Stimulated activated CD8-positive, alpha-beta memory T cell treated with anti-CD3 and anti-CD28 coated beads, Interleukin-4, amount 100 ng/mL, for 1 hour (primary cell): Measurements from ENCODE around the gene PLA2G15.
"Not testable (repeated sequence)": the region's sequence is repeated elsewhere in the genome, so short reads cannot be mapped to it uniquely, and the experiment has no call there.

ENCODE experiments used
- DNase-seq, 2 donors: peaks; one replicate each; pipeline ENCODE4 v3.0.0-alpha.2; 2020; ENCODE audit warnings: low read depth in 2 of 2, low spot score in 1 of 2

The PLA2G15 gene

DNA sequence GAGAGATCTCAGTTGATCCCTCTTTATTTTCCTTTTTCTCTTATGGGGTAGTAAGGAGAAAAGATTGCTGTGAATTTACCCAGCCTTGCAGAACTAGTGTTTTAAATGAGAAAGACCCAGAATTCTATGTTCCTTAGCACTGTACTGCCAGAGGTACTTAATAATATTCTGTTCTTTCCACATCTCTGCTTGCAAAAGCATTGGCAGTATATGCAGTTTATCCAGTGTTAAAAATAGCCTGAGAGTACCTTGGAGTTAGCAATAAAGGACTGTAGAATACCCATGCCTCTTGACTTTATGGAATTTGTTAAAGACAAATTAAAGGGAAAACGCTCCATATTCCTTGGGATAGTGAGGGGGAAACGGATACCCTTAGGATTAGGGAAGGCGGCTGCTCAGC is 31.1 kb downstream of the PLA2G15 start:
- DNase-seq, result no peak

DNA sequence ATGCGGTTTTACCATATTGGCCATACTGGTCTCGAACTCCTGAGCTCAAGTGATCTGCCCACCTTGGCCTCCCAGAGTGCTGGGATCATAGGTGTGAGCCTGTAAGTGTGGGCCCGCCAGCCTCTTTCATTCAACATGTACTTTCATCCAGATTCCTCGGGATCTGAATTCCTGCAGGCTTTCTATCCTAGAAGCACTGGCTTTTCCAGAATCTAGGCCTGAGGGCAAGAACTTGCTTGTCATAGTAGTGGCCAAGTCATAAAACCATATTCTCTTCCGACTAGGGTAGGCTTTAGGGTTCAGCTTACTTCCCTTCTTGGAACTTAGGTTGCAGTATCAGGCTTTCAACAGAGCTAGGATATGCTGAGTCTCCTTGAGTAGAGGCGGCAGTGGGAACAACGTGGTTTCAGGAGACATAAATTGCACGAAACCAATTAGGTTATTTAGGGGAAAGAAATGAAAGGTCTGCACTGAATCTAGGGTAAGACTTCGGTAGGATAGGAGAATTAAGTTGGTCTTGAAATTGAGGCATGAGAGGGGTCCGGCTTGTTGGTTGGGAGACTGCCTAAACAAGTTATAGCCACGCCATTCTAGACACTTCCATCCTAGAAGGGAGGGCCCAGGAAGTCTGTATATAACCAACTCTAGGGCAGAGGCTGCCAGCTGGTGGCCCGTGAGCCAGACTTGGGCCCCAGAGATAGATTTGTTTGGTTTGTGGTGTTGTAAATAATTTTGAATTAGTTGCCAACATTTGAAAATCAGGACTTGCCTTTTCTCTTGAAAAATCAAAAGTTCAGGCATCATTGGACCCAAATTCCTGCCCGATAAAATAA is 34.8 kb downstream of the PLA2G15 start:
- no peak for DNase-seq

DNA sequence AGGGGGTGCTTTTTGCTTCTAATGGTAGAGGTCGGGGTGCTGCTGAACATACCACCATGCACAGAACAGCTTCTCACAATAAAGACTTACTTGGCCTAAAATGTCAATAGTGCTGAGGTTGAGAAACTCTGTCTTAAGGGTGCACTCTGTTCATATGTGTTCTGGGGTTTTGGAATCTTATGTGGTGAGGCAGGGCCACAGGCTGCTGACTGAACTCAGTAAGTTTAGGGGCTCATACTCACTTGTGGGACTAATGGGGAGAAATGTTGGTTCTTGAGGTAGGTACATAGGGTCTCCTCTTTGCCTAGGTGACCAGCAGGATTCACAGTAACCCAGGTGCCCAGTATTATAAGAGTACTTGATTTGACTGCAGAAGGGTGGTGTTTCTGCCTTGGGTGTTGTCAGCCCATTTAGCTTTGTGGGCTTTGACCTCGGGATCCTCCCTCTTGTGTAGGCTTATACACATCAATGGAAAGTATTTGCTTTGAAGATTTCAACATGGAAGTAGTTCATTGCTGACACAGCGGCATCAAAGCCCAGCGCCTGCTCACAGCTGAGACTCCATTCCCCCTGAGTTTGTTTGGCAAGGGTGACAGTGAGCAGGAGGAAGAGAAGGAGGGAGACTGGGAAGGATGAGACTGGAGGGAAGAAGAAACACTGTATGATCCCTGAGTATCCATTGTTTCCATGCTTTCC is 36.3 kb downstream of the PLA2G15 start:
- DNase-seq, result no peak

DNA sequence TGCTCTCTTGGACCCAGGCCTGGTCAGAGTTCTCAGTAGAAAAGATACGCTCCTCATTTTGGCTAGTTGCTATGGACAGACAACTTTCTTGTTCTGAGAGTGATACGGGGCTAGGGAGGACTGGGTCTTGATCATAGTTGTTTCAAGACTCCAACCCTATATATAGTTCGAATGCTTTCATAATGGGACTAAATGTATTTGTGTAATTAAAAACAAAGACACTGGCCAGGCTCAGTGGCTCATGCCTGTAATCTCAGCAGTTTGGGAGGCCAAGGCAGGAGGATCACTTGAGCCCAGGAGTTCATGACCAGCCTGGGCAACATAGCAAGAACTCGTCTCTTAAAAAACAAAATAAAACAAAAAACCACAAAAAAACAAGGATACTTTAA is 36.9 kb downstream of the PLA2G15 start:
- DNase-seq, result no peak

DNA sequence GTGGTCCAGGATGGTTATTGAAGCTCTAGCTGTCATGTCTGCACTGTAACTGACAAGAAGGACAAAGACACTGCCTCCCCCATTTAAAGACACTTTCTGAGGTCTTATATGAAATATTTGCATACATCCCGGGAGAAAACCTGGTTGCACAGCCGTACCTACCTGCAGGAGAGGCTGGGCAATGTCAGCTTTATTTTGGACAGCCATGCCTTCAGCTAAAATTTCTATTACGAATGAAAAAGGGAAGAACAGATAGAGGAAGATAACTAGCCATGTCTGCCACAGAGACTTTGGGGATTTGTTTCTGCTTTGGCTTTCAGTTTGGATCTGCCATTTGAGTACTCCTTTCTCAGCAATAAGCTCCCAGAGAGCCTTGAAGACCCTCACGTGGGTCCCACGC is 38.2 kb downstream of the PLA2G15 start:
- no peak for DNase-seq

DNA sequence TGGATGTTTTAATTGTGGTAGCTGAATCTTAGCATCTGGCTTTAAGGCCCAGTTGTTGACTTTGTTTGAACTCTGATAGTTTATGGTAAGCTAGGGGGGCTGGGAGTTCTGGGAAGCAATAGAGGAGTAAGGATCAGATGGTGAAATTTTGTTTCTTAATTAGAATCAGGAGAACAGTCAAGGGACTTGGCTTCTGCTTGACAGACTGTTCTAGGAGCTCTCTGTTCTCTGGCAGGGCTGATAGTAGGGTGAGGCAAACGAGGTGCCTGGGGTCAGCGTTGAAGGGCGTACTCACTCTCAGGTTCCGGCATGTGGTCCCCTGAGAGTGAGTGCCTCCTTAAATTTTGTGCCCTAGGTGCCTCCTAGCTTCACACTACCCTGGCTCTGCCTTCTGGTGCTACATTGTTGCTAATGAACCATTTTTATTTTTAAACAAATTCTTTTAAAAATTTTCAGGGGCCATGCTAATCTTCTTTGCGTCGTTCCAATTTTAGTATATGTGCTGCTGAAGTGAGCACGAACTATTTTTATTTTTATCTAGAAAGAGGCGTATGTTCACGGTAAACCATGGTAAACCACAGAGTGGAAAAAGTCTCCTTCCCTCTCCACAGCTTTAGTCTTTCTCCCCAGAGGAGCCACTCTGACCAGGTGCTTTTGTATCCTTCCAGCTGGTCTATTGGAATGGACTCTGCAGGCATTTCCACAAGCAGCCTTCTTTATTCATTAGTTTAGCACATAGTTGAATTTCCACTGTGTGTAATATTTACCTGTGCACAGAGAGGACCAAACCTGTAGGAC is 38.8 kb downstream of the PLA2G15 start:
- no peak for DNase-seq

DNA sequence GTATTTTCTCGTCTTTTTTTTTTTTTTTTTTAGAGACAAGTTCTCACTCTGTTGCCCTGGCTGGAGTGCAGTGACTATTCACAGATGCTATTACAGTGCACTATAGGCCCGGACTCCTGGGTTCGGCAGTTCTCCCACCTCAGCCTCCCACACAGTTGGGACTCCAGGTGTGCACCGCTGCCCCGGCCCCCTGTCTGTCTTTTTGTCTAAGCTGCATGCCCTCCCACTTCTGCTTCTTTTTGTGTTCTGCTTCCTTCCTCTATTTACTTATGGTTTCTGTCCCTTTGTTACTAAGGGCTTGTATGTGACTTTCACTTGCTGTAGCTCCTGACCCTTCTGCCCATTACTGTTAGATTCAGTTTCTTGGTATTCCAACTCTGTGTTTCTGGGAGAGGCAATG is 39.7 kb downstream of the PLA2G15 start:
- no peak for DNase-seq

DNA sequence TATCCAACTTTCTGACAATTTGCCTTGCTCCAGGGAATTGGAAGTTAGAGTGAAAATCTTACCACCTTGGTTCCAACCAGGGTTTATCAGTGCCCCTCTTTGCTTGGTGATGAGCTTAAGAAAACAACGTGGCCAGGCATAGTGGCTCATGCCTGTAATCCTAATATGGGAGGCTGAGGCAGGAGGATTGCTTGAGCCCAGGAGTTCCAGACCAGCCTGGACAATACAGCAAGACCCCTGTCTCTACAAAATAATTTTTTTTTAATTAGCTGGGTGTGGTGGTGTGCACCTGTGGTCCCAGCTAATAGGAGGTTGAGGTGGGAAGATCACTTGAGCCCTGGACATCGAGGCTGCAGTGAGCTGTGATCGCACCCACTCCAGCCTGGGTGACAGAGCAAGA is 40.5 kb downstream of the PLA2G15 start:
- no peak for DNase-seq

DNA sequence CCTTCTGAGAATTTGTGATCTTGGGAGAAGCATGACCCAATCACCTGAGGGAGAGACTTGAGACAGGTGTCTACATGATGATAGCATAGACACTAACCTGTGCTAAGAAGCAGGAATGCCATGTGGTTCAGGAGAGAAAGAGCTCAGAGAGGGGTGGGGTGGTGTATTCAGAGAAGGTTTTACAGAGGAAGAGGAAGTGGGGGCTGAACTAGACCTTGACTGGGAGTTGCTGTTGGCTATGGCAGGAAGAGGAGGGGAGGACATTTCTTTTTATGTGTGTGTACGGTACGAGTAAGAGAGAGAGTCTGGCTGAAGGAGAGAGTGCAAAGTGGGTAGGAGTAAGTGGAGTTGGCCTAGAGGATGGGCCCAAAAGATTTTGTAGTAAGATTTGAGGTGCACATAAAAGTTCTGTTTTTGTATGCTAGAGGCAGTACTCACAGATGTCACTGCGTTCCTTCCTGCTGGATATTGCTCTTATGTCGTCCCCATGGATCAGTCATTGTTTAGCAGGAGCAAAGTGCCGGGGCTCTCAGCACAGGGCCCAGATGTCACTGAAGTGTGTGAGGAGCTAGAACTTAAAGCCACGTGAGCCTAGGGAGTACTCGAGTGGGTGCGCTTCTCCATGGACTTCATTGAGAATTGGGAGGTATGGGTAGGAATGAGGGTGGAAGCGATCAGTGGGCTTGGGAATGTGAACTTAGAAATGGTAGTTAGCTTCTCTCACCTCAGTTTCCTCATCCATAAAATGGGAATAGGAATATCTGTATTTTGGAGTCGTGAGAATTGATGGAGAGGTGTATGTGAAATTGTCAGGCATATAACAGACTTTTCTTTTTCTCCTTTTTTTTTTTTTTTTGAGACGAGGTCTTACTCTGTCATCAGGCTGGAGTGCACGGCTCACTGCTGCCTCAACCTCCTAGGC is 41.2 kb downstream of the PLA2G15 start:
- DNase-seq, result no peak

DNA sequence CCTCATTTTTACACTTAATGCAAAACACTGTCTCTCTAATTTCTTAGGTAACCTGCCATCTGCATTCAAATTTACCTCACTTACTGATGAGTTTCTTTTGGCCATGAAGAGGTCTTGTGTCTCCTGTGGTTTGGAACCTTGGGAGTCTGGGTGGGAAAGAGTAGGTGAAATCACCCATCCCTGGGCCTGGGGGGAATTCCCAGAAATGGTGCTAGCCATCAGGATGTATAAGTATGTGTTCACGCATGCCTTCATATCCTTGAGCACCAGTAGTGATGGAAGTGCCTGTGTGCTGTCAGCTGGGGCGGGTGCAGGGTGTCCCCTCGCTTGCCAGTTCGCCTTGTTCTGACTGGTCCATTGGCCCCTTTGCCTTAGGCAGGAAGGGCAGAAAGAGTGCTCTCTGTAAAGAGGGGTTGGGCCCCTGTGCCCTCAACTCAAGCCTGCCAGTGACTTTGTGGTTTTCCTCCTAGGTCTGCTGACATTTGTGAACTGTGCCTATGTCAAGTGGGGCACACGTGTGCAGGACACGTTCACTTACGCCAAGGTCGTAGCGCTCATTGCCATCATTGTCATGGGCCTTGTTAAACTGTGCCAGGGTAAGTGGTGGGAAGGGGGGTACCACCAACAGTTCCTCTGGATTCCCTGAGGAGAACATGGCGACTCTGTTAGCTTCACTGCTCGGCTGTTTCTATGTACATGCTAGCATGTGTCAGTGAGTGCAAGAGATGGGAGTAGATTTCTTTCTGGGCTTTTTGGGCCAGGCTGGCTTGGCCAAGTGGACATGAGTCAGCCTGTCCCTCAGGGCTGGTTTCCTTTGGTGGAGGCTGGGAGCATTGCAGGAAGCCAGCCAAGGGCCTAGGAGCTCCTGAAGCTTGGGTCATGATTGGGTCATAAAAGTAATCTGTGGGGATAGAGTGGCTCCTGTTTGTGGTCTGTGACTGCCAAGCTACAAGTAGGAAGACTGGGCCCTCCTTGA is 42.4 kb downstream of the PLA2G15 start:
- DNase-seq, result no peak

DNA sequence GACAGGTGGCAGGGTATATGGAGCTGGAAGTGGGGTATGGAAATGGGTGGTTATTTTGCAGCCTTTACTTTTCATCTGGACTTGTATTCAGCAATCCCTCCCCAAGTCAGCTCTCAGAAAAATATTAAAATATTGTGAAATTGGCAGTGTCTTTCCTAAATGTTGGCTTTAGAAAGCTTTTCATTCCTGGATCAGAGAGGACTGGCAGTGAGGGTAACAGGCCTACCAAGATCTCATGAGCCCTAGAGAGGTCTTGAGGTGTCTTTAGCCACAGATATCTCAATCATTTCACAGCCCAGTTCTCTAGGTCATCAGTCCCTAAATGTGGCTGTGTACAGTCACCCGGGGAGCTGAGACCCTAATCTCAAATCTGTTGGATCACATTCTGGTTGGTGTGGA is 43.1 kb downstream of the PLA2G15 start:
- DNase-seq, result no peak

DNA sequence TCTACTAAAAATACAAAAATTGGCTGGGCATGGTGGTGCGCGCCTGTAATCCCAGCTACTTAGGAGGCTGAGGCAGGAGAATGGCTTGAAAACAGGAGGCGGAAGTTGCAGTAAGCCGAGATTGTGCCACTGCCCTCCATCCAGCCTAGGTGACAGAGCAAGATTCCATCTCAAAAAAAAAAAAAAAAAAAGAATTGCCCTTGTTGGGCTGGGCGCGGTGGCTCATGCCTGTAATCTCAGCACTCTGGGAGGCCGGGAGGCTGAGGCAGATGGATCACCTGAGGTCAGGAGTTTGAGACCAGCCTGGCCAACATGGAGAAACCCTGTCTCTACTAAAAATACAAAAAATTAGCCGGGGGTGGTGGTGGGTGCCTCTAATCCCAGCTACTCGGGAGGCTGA is 43.6 kb downstream of the PLA2G15 start:
- not testable (repeated sequence) for DNase-seq

DNA sequence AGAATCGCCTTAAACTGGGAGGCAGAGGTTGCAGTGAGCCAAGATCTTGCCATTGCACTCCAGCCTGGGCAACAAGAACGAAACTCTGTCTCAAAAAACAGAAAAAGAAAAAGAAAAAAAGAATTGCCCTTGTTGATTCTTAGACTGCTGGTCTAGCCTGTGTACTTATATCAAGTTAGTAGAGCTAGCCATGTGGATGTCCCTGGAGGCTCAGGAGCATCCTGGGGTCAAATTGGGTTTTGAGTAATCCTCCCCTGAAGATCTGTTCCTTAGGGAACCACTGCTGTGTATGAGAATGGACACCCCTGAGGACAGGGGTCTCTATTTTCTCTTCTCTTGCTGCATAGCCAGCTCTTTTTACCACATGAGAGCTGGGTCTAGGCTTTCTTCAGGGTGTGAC is 44.0 kb downstream of the PLA2G15 start:
- no peak for DNase-seq

DNA sequence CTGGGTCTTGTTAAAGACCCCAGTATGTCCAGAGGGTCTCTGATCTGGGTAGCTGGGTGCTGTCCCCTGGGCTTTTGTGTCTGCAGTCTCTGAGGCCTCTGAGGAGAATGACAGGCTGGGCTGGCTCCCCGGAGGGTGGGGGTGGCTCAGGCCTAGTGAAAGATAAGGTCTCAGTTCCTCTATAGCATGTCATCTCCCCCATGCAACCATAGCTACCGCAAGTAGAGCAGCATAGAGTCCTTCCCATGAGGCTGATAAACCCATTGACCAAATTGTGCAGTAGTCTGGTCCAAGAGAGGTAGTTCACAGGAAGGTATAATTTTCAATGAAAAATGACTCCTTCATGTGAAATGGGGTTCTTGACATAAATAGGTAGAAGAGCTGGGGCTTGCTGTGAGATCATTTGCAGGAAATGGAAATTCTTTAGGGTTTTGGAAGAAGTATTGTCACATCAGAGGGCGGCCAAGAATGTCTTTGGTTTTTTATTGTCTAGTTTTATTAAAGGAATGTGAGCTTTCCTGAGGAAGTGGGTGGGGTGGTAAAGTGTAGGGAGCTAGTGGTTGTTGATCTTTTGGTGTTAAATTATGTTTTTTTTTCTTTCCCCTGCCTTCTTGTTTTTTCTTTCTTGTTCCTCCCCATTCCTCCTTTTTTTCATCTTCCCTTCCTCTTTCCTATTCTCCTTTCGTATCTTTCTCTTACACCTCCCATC is 44.6 kb downstream of the PLA2G15 start:
- peak in 1 of 2 donors; percentile 31 for DNase-seq

DNA sequence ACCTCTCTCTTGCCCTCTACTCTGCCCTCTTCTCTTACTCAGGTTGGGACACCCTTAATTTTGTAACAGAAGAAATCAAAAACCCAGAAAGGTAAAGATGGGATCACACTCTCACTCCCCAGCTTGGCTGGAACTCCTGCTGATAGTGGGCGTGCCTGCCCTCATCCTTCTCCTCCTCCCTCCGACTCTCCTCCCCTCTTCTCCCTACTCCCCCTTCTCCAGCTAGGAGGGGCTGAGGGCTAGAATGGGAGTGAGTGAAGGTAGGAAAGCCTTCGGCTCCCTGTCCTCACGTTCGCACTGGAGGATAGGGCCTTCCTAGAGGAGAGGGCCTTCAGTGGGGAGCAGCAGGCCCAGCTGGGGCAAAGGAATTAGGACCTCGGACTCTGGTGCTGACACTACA is 45.3 kb downstream of the PLA2G15 start:
- DNase-seq, result no peak

DNA sequence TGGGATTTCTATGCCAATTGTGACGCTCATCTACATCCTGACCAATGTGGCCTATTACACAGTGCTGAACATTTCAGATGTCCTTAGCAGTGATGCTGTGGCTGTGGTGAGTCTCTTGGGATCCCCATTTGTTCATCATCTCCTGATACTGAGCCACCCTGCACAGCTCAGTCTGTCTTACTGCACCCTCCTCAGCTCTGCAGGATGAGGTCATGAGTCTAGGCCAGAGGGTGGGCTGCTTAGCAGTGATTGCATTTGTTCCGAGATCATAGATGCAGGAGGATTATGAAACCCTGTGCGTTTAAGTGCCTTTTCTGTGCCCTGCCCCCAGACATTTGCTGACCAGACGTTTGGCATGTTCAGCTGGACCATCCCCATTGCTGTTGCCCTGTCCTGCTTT is 46.1 kb downstream of the PLA2G15 start:
- DNase-seq, result no peak

DNA sequence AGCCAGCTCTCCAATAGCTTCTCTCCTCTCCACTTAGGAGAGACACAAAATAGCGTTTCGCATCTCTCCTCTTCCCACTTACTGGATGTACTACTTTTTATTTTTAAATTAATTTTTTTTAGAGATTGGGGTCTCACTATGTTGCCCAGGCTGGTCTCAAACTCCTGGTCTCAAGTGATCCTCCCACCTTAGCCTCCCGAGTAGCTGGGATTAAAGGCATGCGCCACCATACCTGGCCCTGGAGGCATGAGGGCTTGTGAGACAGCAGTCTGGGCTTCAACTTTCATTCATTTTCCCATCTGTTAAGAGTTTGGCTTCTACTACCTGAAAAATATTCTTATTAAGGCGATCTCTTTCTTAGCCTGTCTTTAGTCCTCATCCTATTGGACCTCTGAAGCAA is 47.3 kb downstream of the PLA2G15 start:
- no peak for DNase-seq

DNA sequence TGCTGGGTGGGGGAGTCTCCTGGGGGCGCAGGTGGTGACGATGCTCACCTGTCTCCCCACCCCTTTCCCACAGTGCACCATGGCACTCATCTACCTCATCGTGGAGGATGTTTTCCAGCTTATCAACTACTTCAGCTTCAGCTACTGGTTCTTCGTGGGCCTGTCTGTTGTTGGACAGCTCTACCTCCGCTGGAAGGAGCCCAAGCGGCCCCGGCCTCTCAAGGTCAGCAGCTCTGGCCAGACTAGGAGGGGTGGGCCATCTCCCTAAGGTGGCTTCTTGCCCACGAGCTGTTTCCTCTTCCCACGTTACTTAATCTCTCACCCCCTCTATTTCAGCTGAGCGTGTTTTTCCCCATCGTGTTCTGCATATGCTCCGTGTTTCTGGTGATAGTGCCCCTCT is 51.1 kb downstream of the PLA2G15 start:
- DNase-seq, result no peak

DNA sequence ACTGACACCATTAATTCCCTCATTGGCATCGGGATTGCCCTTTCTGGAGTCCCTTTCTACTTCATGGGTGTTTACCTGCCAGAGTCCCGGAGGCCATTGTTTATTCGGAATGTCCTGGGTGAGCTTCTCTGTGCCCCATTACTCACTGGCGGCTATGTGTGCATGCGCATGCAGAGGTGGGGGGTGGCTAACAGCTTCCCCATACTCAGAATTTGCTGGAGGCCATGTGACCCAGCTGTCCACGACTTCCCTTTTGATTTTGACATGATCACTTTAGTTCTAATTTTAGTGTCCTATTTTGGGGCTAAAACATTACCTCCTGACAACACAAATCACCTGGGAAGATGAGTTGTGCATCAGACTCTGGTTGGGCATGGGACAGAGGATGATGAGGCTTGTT is 51.5 kb downstream of the PLA2G15 start:
- DNase-seq, result no peak
